NB4 (cell line): Measurements from ENCODE around the gene ITFG2.

Experiments
- POLR2A ChIP-seq: IDR thresholded peaks from 2 replicates; pipeline ENCODE4 v1.6.1; 2011; ENCODE audit warnings: mild to moderate bottlenecking; ENCODE audit not compliant: insufficient read length; ENCODE audit errors: extremely low read depth
- TF ChIP-seq, protein P1 (sequence below): IDR thresholded peaks from one replicate; pipeline ENCODE4 v1.5.1; 2012; ENCODE audit warnings: low read depth, low read length
- TF ChIP-seq, protein P2 (sequence below): IDR thresholded peaks from 2 replicates; pipeline ENCODE4 v1.6.1; 2011; ENCODE audit warnings: low read depth, low read length

DNA sequence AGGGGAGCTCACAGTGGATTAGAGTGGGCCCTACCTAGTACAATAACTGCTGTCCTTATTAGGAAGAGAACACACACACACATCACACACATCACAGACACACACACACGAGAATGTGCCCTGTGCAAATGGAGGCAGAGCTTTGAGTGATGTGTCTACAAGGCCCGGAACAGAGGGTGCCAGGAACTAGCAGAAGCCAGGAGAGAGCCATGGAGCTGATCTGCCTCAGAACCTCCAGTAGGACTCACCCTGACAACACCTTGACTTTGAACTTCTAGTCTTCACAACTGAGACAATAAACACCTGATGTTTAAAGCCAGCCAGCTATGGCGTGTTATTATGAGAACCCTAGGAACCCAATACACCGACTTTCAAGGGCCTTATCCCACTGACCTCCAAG lies 47.4 kb upstream of the ITFG2 start:
- TF ChIP-seq, protein P1, sequence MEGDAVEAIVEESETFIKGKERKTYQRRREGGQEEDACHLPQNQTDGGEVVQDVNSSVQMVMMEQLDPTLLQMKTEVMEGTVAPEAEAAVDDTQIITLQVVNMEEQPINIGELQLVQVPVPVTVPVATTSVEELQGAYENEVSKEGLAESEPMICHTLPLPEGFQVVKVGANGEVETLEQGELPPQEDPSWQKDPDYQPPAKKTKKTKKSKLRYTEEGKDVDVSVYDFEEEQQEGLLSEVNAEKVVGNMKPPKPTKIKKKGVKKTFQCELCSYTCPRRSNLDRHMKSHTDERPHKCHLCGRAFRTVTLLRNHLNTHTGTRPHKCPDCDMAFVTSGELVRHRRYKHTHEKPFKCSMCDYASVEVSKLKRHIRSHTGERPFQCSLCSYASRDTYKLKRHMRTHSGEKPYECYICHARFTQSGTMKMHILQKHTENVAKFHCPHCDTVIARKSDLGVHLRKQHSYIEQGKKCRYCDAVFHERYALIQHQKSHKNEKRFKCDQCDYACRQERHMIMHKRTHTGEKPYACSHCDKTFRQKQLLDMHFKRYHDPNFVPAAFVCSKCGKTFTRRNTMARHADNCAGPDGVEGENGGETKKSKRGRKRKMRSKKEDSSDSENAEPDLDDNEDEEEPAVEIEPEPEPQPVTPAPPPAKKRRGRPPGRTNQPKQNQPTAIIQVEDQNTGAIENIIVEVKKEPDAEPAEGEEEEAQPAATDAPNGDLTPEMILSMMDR = no peak
- TF ChIP-seq, protein P2, sequence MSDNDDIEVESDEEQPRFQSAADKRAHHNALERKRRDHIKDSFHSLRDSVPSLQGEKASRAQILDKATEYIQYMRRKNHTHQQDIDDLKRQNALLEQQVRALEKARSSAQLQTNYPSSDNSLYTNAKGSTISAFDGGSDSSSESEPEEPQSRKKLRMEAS = no peak
- no peak for TF ChIP-seq POLR2A
